Mammary epithelial cell (primary cell): Measurements from ENCODE around the gene TVP23C.

Experiments used
- EZH2 ChIP-seq: IDR thresholded peaks from 2 replicates; pipeline ENCODE4 v1.6.1; 2012; ENCODE audit warnings: low read length, inconsistent platforms, borderline replicate concordance
- TF ChIP-seq, protein P1 (sequence below), 2 donors: IDR thresholded peaks in 1 of 2; conservative IDR thresholded peaks in 1 of 2; 2 replicates each; pipeline ENCODE4 v1.5.1; 2011 to 2012; ENCODE audit warnings: inconsistent platforms in 2 of 2, low read length in 2 of 2, mild to moderate bottlenecking in 2 of 2, control low read depth in 1 of 2, low read depth in 1 of 2; ENCODE audit not compliant: insufficient read depth in 1 of 2; ENCODE audit errors: extremely low read depth in 1 of 2

DNA sequence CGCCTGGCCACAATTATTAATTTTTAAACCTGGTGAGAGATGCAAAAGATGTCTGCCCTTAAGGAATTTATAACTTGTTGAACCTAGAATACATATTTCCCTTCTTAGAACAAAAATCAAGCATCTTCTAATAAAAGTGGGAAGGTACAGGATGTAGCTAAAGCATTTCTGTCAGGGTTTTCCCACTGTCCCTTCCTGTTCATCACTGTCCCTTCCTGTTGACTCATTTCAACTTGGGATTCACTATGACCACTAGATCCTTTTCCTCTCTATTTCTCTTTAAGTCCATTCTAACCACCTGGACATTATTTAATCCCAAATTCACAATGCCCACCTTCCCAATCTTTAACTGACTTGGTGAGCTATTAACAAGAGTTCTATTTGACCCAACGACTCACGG is 62.0 kb downstream of the TVP23C start:
- TF ChIP-seq, protein P1, sequence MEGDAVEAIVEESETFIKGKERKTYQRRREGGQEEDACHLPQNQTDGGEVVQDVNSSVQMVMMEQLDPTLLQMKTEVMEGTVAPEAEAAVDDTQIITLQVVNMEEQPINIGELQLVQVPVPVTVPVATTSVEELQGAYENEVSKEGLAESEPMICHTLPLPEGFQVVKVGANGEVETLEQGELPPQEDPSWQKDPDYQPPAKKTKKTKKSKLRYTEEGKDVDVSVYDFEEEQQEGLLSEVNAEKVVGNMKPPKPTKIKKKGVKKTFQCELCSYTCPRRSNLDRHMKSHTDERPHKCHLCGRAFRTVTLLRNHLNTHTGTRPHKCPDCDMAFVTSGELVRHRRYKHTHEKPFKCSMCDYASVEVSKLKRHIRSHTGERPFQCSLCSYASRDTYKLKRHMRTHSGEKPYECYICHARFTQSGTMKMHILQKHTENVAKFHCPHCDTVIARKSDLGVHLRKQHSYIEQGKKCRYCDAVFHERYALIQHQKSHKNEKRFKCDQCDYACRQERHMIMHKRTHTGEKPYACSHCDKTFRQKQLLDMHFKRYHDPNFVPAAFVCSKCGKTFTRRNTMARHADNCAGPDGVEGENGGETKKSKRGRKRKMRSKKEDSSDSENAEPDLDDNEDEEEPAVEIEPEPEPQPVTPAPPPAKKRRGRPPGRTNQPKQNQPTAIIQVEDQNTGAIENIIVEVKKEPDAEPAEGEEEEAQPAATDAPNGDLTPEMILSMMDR (conservative IDR thresholded peaks at IDR 0.05 in 1 of 2, IDR thresholded peaks at IDR 0.05 in 1 of 2; ENCODE audit: extremely low read depth in 1 of 2, insufficient read depth in 1 of 2, low read depth in 1 of 2, low read length in 2 of 2), result no peak
- TF ChIP-seq EZH2, result no peak
